HG03045 (cell line): Measurements from ENCODE around the gene UQCRHL.
A peak's percentile ranks its signal among the peaks of the same experiment; 100 is the strongest.
"Not testable (repeated sequence)": the region's sequence is repeated elsewhere in the genome, so short reads cannot be mapped to it uniquely, and the experiment has no call there.

Source experiments
- ATAC-seq: cut with Tn5 transposase; IDR thresholded peaks from one replicate; pipeline ENCODE4 v1.9.1; 2021; ENCODE audit warnings: mild to moderate bottlenecking, moderate library complexity; ENCODE audit not compliant: unreplicated experiment

UQCRHL gene

GRCh38 chr1:15835741-15836510, 28.5 kb upstream of the UQCRHL start:
- ATAC-seq, result peak; percentile 56

DNA sequence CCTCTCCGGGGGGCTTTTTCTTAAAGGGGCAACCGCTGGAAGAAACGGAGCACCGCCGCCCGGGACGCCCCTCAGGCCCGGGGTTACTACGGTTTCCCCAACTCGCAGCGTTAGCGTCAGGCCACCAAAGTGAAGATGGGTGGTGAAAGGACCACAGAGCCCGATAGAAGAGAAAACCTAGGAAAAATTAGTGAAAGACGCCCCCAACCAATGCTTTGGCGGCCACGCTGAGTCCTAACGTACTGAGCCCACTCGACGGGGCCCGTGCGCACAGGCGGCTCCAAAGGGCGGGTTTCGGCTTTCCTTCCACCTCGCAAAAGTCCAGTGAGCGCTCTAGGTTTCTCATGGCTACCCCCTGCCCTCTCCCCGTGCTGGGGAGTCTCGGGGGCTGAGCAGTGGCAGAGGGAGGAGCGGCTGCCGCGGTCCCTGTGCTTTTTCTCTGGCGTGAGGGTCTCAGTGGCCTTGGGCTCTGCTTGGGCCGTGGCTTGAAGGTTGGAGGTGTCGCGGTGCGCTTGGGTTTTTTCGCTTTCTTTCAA, 27.8 kb upstream of the UQCRHL start:
- ATAC-seq, result peak; percentile 9

DNA sequence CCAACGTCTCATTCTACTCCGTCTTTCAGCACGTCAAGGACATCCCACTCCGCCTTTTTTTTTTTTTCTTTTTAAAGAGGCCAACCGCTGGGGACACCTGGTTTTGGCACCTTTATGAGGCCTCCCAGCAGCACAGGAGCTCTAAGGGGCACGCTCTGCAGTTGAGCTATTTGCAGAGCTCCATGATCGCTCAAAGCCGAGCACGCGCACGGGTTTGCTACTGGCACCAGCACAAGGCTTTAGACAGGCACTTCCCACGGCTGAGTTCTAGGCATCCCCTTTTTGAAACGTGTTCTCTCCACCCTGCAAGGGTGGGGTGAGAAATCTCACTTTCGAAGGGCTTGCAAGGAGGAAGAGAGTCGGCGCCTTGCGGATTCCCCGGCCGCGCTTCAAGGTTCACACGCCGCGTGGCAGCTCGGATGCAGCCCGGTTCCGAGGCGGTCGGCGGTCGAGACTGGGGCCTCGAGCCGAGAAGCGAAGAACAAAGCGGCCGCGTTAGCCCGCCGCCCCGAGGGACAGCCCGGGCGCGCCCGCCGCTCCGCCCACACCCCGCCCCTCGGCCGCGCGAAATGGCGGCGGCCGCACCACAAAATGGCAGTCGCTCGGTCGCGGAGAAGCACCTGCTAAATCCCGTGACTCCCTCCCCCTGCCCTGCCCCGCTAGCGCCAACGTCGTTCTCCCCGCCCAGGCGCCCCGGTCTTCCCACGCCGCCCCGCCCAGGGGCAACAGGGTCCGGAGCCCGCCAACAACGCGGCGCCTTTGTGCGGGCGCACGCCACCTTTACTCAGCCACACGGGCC, 27.2 kb upstream of the UQCRHL start:
- ATAC-seq, result peak; percentile 44

- no peak for ATAC-seq
These were observed 26.5 kb upstream of the UQCRHL start for GRCh38 chr1:15833842-15834405.

DNA sequence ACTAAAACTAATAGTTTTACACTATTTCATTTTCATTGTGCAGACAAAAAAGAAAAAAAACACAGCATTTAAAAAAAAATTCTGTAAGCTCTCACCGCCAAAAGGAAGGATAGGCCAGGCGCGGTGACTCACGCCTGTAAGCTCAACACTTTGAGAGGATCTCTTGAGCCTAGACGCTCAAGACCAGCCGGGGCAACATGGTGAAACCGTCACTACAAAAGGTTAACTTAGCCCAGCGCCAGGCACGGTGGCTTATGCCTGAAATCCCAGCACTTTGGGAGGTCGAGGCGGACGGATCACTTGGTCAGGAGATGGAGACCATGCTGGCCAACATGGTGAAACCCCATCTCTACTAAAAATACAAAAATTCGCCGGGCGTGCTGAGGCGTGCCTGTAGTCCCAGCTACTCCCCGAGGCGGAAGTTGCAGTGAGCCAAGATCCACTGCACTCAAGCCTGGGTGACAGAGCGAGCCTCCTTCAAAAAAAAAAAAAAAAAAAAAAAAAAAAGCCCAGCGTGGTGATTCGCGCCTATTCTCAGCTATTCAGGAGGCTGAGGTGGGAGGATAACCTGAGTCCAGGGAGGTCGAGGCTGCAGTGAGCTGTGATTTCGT, 25.7 kb upstream of the UQCRHL start:
- no peak for ATAC-seq

GRCh38 chr1:15830258-15830657, 22.8 kb upstream of the UQCRHL start:
- ATAC-seq, result no peak

- ATAC-seq, result not testable (repeated sequence)
These were observed 21.5 kb upstream of the UQCRHL start for GRCh38 chr1:15828931-15829330.

- ATAC-seq, result not testable (repeated sequence)
These were observed 20.1 kb upstream of the UQCRHL start for GRCh38 chr1:15827567-15827966.

GRCh38 chr1:15826810-15827507, 19.5 kb upstream of the UQCRHL start:
- no peak for ATAC-seq

GRCh38 chr1:15825800-15826199, 18.4 kb upstream of the UQCRHL start:
- ATAC-seq, result no peak

DNA sequence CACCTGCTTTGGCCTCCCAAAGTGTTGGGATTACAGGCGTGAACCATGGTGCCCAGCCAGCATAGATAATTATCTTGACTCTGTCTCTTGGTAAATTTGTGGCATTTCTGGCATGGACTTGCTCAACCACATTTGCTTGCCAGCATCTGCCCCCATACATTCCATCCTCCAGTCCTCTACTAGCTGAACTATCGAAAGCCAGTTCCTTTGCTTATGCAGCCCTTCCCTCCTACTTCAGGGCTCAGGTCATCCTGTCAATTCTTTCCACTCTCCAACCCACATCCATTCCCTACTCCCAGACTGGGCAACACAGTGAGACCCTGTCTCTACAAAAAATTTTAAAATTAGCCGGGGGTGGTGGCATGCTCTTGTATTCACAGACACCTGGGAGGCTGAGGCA, 13.0 kb upstream of the UQCRHL start:
- ATAC-seq, result no peak

DNA sequence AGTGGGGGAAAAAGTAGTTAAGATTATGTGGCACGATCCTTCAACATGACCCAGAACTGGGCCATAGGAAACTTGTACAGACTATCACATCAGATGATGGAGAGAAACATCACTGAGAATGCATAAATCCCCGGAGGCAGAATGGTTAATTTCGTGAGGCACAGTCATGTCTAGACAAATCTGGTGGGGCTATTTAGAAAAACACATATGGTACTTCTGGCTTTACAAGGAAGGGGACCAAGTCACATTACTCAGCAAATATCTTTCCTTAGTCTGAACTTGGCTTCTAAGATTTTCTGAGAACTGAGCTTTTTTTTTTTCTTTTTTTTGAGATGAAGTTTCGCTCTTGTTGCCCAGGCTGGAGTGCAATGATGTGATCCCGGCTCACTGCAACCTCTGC, 9.2 kb upstream of the UQCRHL start:
- ATAC-seq, result no peak

DNA sequence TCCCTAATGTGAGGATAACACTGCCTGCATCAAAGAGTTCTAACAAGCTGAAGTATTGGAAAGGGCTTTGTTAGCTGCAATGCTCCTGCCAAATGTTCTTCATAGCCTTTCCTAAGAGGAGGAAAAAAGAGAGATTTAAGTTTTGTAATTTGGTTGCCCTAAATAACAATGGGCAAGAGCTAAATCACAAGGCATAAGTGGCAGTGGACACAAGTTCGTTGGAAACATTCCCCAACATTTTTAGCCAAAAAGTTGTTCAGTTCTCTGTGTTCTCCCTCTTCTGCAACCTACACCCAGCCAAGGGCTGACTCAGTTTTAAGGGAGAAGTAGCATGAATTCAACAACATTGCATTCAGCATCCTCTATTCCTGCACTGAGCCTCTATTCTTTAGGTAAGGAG, 2.6 kb upstream of the UQCRHL start:
- ATAC-seq, result no peak

DNA sequence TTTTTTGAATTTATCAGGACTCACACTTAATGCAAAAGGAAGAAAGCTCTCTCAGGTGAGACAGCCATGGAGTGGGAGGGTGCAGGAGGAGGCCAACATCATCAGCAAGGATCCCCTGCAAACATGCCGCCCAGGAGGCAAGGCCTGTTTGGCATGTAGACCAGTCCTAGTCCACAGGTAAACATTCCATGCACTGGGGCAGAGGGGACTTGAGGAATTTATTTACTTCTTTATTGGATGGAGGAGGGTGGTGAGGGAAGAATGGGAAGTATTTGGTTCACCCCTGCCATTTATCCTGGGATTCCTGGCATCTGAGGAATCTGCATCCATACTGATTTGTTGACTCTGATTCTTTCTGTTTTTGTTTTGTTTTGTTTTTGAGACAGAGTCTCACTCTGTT, 1.5 kb upstream of the UQCRHL start:
- no peak for ATAC-seq

- no peak for ATAC-seq
These were observed 328 bp downstream of the UQCRHL start for GRCh38 chr1:15807121-15807520.

- ATAC-seq, result no peak
These were observed 3.4 kb downstream of the UQCRHL start for GRCh38 chr1:15804060-15804459.

GRCh38 chr1:15803380-15803779, 4.1 kb downstream of the UQCRHL start:
- ATAC-seq, result no peak

DNA sequence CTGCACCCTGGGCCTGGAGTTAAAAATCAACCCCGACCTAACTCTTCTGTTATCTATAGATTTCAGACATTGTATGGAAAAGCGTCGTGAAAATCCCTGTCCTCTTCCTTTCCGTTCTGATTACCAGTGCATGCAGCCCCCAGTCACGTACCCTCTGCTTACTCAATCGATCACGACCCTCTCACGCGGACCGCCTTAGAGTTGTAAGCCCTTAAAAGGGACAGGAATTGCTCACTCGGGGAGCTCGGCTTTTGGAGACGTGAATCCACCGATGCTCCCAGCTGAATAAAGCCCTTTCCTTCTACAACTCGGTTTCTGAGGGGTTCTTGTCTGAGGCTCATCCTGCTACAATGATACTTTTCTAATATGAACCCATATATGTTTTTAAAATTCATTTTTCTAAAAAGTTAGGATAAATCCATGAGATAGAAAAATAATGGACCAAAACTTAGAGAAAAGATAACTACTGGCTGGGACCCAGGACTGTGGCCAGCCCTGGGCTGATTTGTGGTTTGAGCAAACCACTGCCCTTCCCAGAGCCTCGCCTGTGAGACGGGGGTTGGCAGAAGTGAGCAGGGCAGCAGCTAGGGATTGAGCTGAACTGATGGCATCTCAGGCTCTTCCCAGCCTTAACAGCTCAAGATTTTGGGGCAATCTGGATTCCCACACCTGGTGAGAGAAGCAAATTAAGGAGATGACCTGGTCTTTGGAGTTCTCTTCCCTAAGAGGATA, 5.0 kb downstream of the UQCRHL start:
- ATAC-seq, result no peak

- no peak for ATAC-seq
These were observed 7.3 kb downstream of the UQCRHL start for GRCh38 chr1:15799928-15800835.
